Spinal cord (tissue), 10 donors: ENCODE results near the gene PSMB7. TPM values are rescaled to one million over a fixed set of nuclear protein-coding genes. Genes with fewer than 3 reads are reported as not detected.
A peak's percentile ranks its signal among the peaks of the same experiment; 100 is the strongest.

Experiments
- DNase-seq, 6 donors: peaks; one replicate each; pipeline versions ENCODE4 v3.0.0 to v3.0.0-alpha.2; 2013 to 2015; ENCODE audit warnings: low spot score in 6 of 6, low read depth in 4 of 6
- H3K27ac ChIP-seq: one replicate; pipeline ENCODE4 v1.5.1; 2013; ENCODE audit warnings: low read depth, low read length, control low read depth
- H3K27me3 ChIP-seq: one replicate; pipeline ENCODE4 v1.6.1; 2013; ENCODE audit warnings: low read length; ENCODE audit not compliant: control insufficient read depth, insufficient read depth
- H3K36me3 ChIP-seq: one replicate; pipeline ENCODE4 v1.6.1; 2013; ENCODE audit warnings: low read length; ENCODE audit not compliant: control insufficient read depth, insufficient read depth
- H3K4me1 ChIP-seq: one replicate; pipeline ENCODE4 v1.6.1; 2013; ENCODE audit warnings: low read length; ENCODE audit not compliant: control insufficient read depth, insufficient read depth
- H3K4me3 ChIP-seq: one replicate; pipeline ENCODE4 v1.5.1; 2013; ENCODE audit warnings: low read depth, low read length, control low read depth
- H3K9me3 ChIP-seq: one replicate; pipeline ENCODE4 v1.6.1; 2013; ENCODE audit warnings: low read length; ENCODE audit not compliant: control insufficient read depth, insufficient read depth
- WGBS: methylation state at CpG from one replicate; pipeline ENCODE4 v1.1.5; 2013; ENCODE audit warnings: missing lambda C conversion rate; ENCODE audit not compliant: insufficient coverage; 5-methylcytosine and 5-hydroxymethylcytosine counted together
- polyA plus RNA-seq, 2 donors: library from polyadenylated mRNA; unstranded; fragments of 120-200 nt; gene quantifications; one replicate each; pipeline ENCODE4 v1.2.1, GENCODE V29; 2013; ENCODE audit not compliant: insufficient read length in 2 of 2
- total RNA-seq, 2 donors: library from RNA; depleted of rRNA in 1 of 2; stranded (reverse); fragments of 120-200 nt in 1 of 2; fragments of >200 nt in 1 of 2; gene quantifications; one replicate each; pipeline versions ENCODE4 v1.2.3 to v1.2.4, GENCODE V29; 2013 to 2014
- donor health status: healthy.

PSMB7 gene
- total and polyA plus RNA-seq, 4 donors = 154 to 244 (median 208) TPM

GRCh38 chr9:124388275-124389048, 26.8 kb downstream of the PSMB7 start:
- 89% methylated on average over 9 of the region's 12 CpGs for WGBS
- Histone ChIP-seq H3K27me3 (no peaks in the 10 kb centered on the region), H3K4me3 (no peak overlapping the region), H3K4me1 (peaks cover 23% of the 10 kb centered on the region), H3K27ac (no peak overlapping the region), H3K9me3 (no peaks in the 10 kb centered on the region), H3K36me3 (no peaks in the 10 kb centered on the region)
- DNase-seq = no peak

- WGBS = no CpG with 5 or more reads among the region's 3 CpGs
- H3K4me3 ChIP-seq = no peak overlapping the region
- no peak overlapping the region for H3K27ac ChIP-seq
- no peaks in the 10 kb centered on the region for H3K9me3 ChIP-seq
- peaks cover 10% of the 10 kb centered on the region for H3K4me1 ChIP-seq
- no peak for DNase-seq
- no peaks in the 10 kb centered on the region for H3K27me3 ChIP-seq
- no peaks in the 10 kb centered on the region for H3K36me3 ChIP-seq
Observed at GRCh38 chr9:124386201-124386600, 29.0 kb downstream of the PSMB7 start.

GRCh38 chr9:124385623-124386022, 29.6 kb downstream of the PSMB7 start:
- peak in 1 of 6 donors; percentile 67 for DNase-seq
- Histone ChIP-seq H3K4me1 (peaks cover 10% of the 10 kb centered on the region), H3K4me3 (no peak overlapping the region), H3K27me3 (no peaks in the 10 kb centered on the region), H3K27ac (no peak overlapping the region), H3K9me3 (no peaks in the 10 kb centered on the region), H3K36me3 (no peaks in the 10 kb centered on the region)
- no CpG with 5 or more reads among the region's 7 CpGs for WGBS

GRCh38 chr9:124384846-124385245, 30.4 kb downstream of the PSMB7 start:
- Histone ChIP-seq H3K27ac (no peak overlapping the region), H3K27me3 (no peaks in the 10 kb centered on the region), H3K4me3 (no peak overlapping the region), H3K4me1 (peaks cover 10% of the 10 kb centered on the region), H3K36me3 (peaks cover 5% of the 10 kb centered on the region), H3K9me3 (no peaks in the 10 kb centered on the region)
- 73% methylated on average over 2 of the region's 5 CpGs for WGBS
- DNase-seq = peak in 1 of 6 donors; percentile 56

GRCh38 chr9:124384210-124384609, 31.0 kb downstream of the PSMB7 start:
- H3K27me3 ChIP-seq = no peaks in the 10 kb centered on the region
- H3K27ac ChIP-seq = no peak overlapping the region
- 70% methylated on average over 7 of the region's 7 CpGs for WGBS
- H3K4me3 ChIP-seq = no peak overlapping the region
- H3K36me3 ChIP-seq = peaks cover 7% of the 10 kb centered on the region
- peaks cover 4% of the 10 kb centered on the region for H3K4me1 ChIP-seq
- no peak for DNase-seq
- H3K9me3 ChIP-seq = no peaks in the 10 kb centered on the region

GRCh38 chr9:124381170-124381945, 33.9 kb downstream of the PSMB7 start:
- H3K4me1 ChIP-seq = peaks cover 3% of the 10 kb centered on the region
- H3K27ac ChIP-seq = no peak overlapping the region
- 33% methylated on average over 1 of the region's 4 CpGs for WGBS
- peak in 1 of 6 donors; percentile 56 for DNase-seq
- H3K4me3 ChIP-seq = no peak overlapping the region
- no peaks in the 10 kb centered on the region for H3K9me3 ChIP-seq
- no peaks in the 10 kb centered on the region for H3K27me3 ChIP-seq
- H3K36me3 ChIP-seq = peaks cover 7% of the 10 kb centered on the region

GRCh38 chr9:124377551-124378406, 37.5 kb downstream of the PSMB7 start:
- Histone ChIP-seq H3K36me3 (peaks cover 13% of the 10 kb centered on the region), H3K27me3 (no peaks in the 10 kb centered on the region), H3K4me3 (no peak overlapping the region), H3K9me3 (no peaks in the 10 kb centered on the region), H3K4me1 (peaks cover 3% of the 10 kb centered on the region), H3K27ac (no peak overlapping the region)
- WGBS = 81% methylated on average over 4 of the region's 10 CpGs
- peak in 2 of 6 donors; percentile 72 to 75 for DNase-seq

- peaks cover 3% of the 10 kb centered on the region for H3K4me1 ChIP-seq
- no peak for DNase-seq
- no CpG with 5 or more reads among the region's 1 CpG for WGBS
- H3K27ac ChIP-seq = no peak overlapping the region
- H3K9me3 ChIP-seq = no peaks in the 10 kb centered on the region
- peaks cover 13% of the 10 kb centered on the region for H3K36me3 ChIP-seq
- no peaks in the 10 kb centered on the region for H3K27me3 ChIP-seq
- no peak overlapping the region for H3K4me3 ChIP-seq
Observed at GRCh38 chr9:124376329-124376728, 38.9 kb downstream of the PSMB7 start.

- Histone ChIP-seq H3K4me1 (peaks cover 3% of the 10 kb centered on the region), H3K27me3 (no peaks in the 10 kb centered on the region), H3K4me3 (no peak overlapping the region), H3K36me3 (peaks cover 13% of the 10 kb centered on the region), H3K27ac (no peak overlapping the region), H3K9me3 (no peaks in the 10 kb centered on the region)
- 82% methylated on average over 6 of the region's 9 CpGs for WGBS
- DNase-seq = no peak
Observed at GRCh38 chr9:124375726-124376125, 39.5 kb downstream of the PSMB7 start.
